Left kidney (tissue), 2 donors: ENCODE results near the gene NCOA3. TPM values are rescaled to one million over a fixed set of nuclear protein-coding genes. Genes with fewer than 3 reads are reported as not detected.
A peak's percentile ranks its signal among the peaks of the same experiment; 100 is the strongest.
"Not testable (repeated sequence)": the region's sequence is repeated elsewhere in the genome, so short reads cannot be mapped to it uniquely, and the experiment has no call there.

Source experiments
- DNase-seq: peaks from one replicate; pipeline ENCODE4 v3.0.0-alpha.2; 2013
- polyA plus RNA-seq: library from polyadenylated mRNA; unstranded; fragments of 120-200 nt; gene quantifications from one replicate; pipeline ENCODE4 v1.2.1, GENCODE V29; 2013; ENCODE audit not compliant: insufficient read length

Gene NCOA3
- polyA plus RNA-seq, 1 donor: 46.3 TPM

- DNase-seq: peak; percentile 46
Measured at GRCh38 chr20:47466704-47467459, 34.8 kb upstream of the NCOA3 start.

GRCh38 chr20:47468290-47469050 lies 33.2 kb upstream of the NCOA3 start:
- no peak for DNase-seq

DNA sequence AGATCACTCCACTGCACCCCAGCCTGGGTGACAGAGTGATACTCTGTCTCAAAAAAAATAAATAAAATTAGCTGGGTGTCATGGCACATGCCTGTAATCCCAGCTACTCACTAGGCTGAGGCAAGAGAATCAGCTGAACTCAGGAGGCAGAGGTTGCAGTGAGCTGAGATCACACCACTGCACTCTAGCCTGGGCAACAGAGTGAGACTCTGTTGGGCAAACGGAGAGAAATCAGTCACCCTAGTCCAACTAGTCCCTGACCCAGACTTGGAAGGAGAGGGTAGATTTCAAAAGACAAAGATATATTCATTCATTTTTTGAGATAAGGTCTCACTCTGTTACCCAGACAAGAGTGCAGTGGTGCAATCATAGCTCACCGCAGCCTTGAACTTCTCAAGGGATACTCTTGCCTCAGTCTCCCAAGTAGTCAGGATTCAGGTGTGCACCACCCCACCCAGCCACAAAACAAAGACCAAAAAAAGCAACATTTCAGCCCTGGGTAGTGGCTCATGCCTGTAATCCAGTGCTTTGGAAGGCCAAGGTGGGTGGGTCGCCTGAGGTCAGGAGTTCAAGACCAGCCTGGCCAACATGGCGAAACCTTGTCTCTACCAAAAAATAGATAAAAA lies 26.2 kb upstream of the NCOA3 start:
- no peak for DNase-seq

DNA sequence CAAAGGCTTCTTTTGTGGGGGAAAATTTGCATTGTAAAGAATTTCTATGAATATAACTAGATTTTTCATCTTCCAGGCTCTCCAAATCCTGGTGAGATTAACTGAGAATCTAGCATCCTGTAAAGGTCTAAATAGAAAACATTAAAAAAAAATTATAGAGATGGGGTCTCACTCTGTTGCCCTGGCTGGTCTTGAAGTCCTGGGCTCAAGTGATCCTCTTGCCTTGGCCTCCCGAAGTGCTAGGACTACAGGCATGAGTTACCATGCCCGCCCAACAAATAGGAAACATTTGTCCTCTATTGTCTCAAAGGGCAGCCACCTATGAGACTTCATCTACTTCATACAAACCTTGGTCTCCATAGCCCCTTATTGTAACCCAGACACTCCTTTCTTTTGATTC lies 25.2 kb upstream of the NCOA3 start:
- DNase-seq: no peak

DNA sequence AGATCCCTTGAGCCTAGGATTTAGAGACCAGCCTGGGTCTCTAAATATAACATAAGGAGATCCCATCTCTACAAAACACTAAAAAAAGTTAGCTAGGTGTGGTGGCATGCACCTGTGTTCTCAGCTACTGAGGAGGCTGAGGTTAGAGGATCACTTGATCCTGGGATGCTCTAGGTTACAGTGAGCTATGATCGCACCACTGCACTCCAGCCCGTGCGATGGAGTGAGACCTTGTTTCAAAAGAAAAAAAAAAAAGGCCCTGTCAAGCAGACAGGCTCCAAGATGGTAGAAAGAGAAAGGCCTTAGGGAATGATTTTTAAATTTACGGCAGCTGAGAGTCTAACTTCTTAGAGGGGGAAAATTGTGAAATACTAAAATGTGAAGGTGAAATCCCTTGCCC lies 22.6 kb upstream of the NCOA3 start:
- DNase-seq: no peak

DNA sequence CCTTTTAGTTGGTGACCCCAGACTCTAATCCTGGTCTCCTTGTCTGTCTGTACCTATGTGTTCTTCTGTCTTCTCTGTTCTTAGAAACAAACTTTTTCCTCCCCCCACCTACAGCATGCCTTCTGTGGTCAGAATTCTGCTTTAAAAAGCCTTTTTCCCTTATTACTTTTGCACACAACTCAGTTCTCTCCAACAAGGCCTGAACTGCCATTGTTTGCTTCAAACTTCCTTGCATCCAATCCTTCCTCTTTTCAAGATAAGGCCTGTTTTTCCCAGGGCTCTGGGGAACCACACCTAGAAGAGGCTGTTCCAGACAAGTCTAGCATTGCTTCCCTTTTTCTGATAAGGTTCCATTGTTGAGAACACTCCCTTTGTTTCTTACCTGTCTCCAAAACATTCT lies 22.2 kb upstream of the NCOA3 start:
- no peak for DNase-seq

DNA sequence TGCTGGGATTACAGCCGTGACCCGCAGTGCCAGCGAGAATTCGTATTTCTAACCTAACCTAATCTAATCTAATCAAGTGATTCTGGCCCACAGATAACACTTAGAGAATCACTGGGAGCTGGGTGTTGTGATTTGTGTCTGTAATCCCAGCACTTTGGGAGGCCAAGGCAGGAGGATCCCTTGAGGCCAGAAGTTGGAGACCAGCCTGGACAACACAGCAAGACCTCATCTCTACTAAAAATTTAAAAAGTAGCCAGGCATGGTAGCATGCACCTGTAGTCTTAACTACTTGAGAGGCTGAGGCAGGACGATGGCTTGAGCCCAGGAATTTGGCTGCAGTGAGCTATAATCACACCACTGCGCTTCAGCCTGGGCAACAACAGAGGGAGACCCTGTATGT lies 21.4 kb upstream of the NCOA3 start:
- DNase-seq: no peak

- DNase-seq: no peak
Measured at GRCh38 chr20:47480705-47481104, 21.0 kb upstream of the NCOA3 start.

DNA sequence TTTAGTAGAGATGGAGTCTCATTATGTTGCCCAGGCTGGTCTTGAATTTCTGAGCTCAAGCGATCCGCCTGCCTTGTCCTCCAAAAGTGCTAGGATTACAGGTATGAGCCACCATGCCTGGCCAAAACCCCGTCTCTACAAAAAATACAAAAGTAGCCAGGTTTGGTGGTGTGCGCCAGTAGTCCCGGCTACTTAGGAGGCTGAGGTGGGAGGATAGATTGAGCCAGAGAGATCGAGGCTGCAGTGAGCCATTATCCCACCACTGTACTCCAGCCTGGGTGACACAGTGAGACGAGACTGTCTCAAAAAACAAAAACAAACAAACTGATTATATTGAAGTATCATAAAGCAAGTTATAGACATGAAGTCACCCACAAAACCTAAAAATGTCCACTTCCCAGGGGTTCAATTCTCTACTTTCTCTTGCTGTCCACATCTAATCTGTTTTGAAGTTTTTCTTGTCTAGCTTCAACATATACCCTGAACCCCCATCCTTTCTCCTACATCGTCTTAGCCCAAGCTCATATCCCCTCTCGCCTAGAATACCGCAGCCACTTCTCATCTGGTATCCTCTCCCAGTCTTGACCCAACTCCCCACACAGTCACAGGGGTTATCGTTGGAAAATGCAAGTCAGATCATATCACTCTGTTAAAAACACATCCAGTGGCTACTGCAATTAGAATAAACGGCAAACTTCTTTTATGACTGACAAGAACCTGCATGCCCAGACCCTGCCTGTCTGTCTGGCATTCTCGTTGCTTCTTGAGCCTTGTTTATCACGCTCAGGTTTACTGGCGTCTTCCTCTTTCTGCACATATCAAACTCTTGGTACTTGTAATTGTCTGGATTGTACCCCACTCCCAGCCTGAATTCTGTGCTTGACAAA lies 20.1 kb upstream of the NCOA3 start:
- no peak for DNase-seq

GRCh38 chr20:47482705-47483104 lies 19.0 kb upstream of the NCOA3 start:
- no peak for DNase-seq

GRCh38 chr20:47484303-47484702 lies 17.4 kb upstream of the NCOA3 start:
- DNase-seq: no peak

- DNase-seq: no peak
Measured at GRCh38 chr20:47487175-47487917, 14.3 kb upstream of the NCOA3 start.

DNA sequence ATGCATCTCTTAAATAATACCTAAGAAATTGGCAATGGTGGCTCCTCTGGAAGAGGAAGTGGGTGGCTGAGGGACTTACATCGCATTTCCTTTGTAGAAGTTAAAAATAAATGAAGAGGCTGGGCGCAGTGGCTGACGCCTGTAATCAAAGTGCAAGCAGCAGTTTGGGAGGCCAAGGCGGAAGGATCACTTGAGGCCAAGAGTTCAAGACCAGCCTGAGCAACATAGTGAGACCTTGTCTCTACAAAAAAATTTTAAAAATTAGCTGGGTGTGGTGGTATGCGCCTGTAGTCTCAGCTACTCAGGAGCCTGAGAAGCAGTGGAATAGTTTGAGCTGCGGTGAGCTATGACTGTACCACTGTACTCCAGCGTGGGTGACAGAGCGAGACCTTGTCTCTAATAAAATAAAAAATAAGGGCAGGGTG lies 12.2 kb upstream of the NCOA3 start:
- DNase-seq: no peak

GRCh38 chr20:47490795-47491194 lies 10.9 kb upstream of the NCOA3 start:
- no peak for DNase-seq

- DNase-seq: no peak
Measured at GRCh38 chr20:47492284-47492683, 9.4 kb upstream of the NCOA3 start.

DNA sequence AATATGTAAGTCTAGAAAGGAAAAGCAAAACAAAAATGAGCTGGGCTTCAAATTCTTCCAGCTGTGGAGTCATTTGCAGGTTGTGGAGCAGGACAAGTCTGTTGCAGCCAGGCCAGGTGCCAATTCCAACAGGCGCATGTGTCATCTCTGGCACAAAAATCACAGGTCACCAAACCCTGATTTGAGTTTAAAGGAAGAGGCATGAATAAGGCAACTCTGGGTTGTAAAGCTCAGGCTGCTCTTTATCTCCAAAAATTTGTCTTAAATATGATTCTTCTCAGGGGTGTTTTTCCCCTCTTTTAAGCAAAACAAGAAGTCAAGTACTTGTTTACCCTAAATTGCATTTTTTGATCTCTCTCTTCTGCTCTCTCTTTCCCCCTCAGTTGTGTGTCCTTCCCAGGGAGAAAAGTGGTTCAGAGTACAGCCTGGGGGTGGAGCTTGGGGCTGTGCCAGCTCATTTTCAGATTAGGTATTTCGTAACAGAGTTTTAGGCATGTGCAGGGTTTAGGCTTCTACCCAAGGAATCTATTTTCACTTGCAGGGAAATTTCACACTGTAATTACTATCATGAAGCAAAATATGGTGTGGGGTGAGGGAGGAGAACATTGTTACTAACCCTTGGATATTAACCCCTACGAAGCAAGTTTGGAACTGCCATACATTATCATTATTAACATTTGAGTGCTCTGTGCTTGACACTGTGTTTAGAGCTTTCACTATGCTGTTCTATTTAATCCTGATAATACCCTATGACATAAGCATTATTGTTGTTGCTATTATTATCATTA lies 8.3 kb upstream of the NCOA3 start:
- peak; percentile 61 for DNase-seq

DNA sequence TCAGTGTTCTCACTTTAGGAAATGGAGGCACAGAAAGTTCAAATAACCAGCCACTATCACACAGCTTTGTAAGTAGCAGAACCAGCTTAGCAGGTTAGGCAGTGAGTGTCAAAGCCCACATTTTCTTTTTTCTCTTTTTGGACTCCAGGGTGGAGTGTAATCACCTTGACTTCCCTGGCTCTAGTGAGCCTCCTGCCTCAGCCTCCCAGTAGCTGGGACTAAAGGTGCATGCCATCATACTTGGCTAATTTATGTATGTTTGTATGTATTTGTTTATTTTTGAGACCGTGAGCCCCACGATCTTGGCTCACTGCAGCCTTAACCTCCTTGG lies 7.8 kb upstream of the NCOA3 start:
- no peak for DNase-seq

DNA sequence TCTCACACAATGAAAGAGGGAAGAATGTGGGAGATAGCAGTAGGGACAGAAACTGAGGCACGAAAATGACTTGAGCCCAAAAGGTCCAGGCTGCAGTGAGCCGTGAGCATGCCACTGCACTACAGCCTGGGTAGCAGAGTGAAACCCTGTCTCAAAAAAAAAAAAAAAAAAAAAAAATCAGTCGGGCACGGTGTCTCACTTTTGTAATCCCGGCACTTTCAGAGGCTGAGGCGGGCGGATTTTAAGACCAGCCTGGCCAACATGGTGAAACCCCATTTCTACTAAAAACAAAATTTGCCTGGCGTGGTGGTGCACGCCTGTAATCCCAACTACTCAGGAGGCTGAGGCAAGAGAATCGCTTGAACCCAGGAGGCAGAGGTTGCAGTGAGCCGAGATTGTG lies 7.1 kb upstream of the NCOA3 start:
- not testable (repeated sequence) for DNase-seq

- DNase-seq: no peak
Measured at GRCh38 chr20:47496118-47496517, 5.6 kb upstream of the NCOA3 start.

DNA sequence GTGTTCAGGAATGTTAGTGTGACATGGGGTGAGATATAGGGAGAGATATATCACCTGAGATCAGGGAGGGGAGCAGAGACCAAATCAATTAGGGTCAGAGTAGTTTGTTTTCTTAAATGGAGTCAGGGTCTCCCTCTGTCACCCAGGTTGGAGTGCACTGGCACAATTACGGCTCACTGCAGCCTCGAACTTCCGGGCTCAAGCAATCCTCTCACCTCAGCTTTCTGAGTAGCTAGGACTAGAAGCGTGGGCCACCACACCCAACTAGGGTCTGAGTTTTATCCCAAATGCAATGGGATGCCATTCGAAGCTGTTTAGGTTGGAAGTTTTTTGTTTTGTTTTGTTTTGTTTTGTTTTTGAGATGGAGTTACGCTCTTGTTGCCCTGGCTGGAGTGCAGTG lies 3.1 kb upstream of the NCOA3 start:
- DNase-seq: no peak

DNA sequence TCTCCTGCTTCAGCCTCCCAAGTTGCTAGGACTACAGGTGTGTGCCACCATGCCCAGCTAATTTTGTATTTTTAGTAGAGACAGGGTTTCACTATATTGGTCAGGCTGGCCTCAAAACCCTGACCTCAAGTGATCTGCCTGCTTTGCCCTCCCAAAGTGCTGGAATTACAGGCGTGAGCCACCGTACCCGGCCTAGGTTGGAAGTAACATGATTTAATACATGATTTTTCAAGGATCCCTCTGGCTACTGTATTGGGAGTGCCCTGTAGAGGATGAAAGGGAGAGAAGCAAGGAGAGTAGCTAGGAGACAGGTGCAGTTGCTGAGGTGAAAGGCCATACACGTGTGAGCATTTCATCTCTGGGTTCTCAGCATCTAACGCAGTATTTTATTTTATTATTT lies 2.6 kb upstream of the NCOA3 start:
- DNase-seq: no peak
